GM12878 (cell line): ENCODE results near the gene PLA2G2E. TPM values are rescaled to one million over a fixed set of nuclear protein-coding genes. Genes with fewer than 3 reads are reported as not detected.

ENCODE experiments used
- ATAC-seq: fragments of 200-7000 bp; cut with Tn5 transposase; 3 replicates; pipeline ENCODE4 v1.9.1; 2020; ENCODE audit warnings: mild to moderate bottlenecking, moderate library complexity
- BruUV-seq: library from RNA; stranded (reverse); fragments of 400-500 nt; replicated peaks from 2 replicates; lab custom pipeline; 2021; lab: Mats Ljungman, UMichigan
- CTCF ChIA-PET: fragments of 300-600 bp; sonication (Branson Sonifier 250); formaldehyde crosslinking; extraction: SDS; loops from one replicate; lab custom pipeline; 2021; ENCODE audit warnings: inconsistent platforms; lab: Yijun Ruan, JAX
- POLR2A ChIA-PET: fragments of 350-600 bp; formaldehyde crosslinking; extraction: SDS; loops from one replicate; lab custom pipeline; 2021; ENCODE audit warnings: inconsistent platforms; lab: Charles Lee
- RAD21 ChIA-PET: fragments of 300-600 bp; sonication (Branson Sonifier 250); formaldehyde crosslinking; loops from one replicate; lab custom pipeline; 2023; ENCODE audit warnings: antibody characterized with exemption; ENCODE audit not compliant: unreplicated experiment; lab: Charles Lee
- SMC1A ChIA-PET: fragments of 300-600 bp; sonication (Branson Sonifier 250); formaldehyde crosslinking; loops from one replicate; lab custom pipeline; 2023; ENCODE audit not compliant: unreplicated experiment, uncharacterized antibody; lab: Charles Lee
- DNase-seq: peaks from one replicate; pipeline ENCODE4 v3.0.0-alpha.2; 2011; ENCODE audit warnings: low read depth, low spot score
- FAIRE-seq: peaks from 3 replicates; lab custom pipeline; 2011; peaks lifted over from hg19 to GRCh38; lab: Jason Lieb, UNC
- H2AFZ ChIP-seq: 2 replicates; pipeline ENCODE4 v1.6.0; 2011; ENCODE audit warnings: low read depth, low read length, control low read depth; ENCODE audit not compliant: control insufficient read depth
- H3K27ac ChIP-seq: 2 replicates; pipeline ENCODE4 v1.5.1; 2011; ENCODE audit warnings: control low read depth; ENCODE audit not compliant: control insufficient read depth, insufficient read depth
- H3K27me3 ChIP-seq, 2 experiments: replicated peaks in 1 of 2; 2 replicates each; pipeline versions ENCODE4 v1.6.0 to v1.6.1; 2011; ENCODE audit warnings: low read length in 1 of 2; ENCODE audit not compliant: control insufficient read depth in 2 of 2, insufficient read depth in 2 of 2
- H3K36me3 ChIP-seq, 2 experiments: 2 replicates each; pipeline ENCODE4 v1.5.1; 2011; ENCODE audit warnings: low read length in 1 of 2; ENCODE audit not compliant: control insufficient read depth in 2 of 2, insufficient read depth in 2 of 2
- H3K4me1 ChIP-seq: 2 replicates; pipeline ENCODE4 v1.6.1; 2011; ENCODE audit warnings: mild to moderate bottlenecking, low read length, moderate library complexity, mixed read lengths; ENCODE audit not compliant: control insufficient read depth, insufficient read depth
- H3K4me2 ChIP-seq: 2 replicates; pipeline ENCODE4 v1.6.0; 2011; ENCODE audit warnings: control low read depth; ENCODE audit not compliant: control insufficient read depth, insufficient read depth
- H3K4me3 ChIP-seq: fragments of 200-600 bp; sonication (generic); 2 replicates; pipeline ENCODE4 v1.5.1; 2016
- H3K79me2 ChIP-seq: 2 replicates; pipeline ENCODE4 v1.6.0; 2011; ENCODE audit warnings: low read length; ENCODE audit not compliant: control insufficient read depth, insufficient read depth
- H3K9ac ChIP-seq: 2 replicates; pipeline ENCODE4 v1.8.0; 2011; ENCODE audit warnings: low read length, control low read depth, mixed read lengths; ENCODE audit not compliant: control insufficient read depth, insufficient read depth
- H3K9me3 ChIP-seq: replicated peaks from 3 replicates; pipeline ENCODE4 v1.5.1; 2011; ENCODE audit warnings: mild to moderate bottlenecking, low read length; ENCODE audit not compliant: control insufficient read depth, insufficient read depth
- H4K20me1 ChIP-seq: 2 replicates; pipeline ENCODE4 v1.6.0; 2011; ENCODE audit not compliant: control insufficient read depth, insufficient read depth
- FOXK2 ChIP-seq: fragments of 450-650 bp; IDR thresholded peaks from 2 replicates; pipeline ENCODE4 v1.6.1; 2017; ENCODE audit warnings: mild to moderate bottlenecking, moderate library complexity
- FOXM1 ChIP-seq: IDR thresholded peaks from 2 replicates; pipeline ENCODE4 v1.6.1; 2012; ENCODE audit warnings: low read depth, mild to moderate bottlenecking, inconsistent platforms, low read length, moderate library complexity
- NFXL1 ChIP-seq: fragments of 450-650 bp; IDR thresholded peaks from 2 replicates; pipeline ENCODE4 v1.6.1; 2017; ENCODE audit warnings: antibody characterized with exemption, mild to moderate bottlenecking, borderline replicate concordance
- PAX5 ChIP-seq: IDR thresholded peaks from 2 replicates; pipeline ENCODE4 v1.6.1; 2011; ENCODE audit warnings: low read depth, low read length, borderline replicate concordance
- SMC3 ChIP-seq: IDR thresholded peaks from 2 replicates; pipeline ENCODE4 v1.6.1; 2011; ENCODE audit warnings: low read length, improper control_type of control experiment, borderline replicate concordance
- SPI1 ChIP-seq: IDR thresholded peaks from 2 replicates; pipeline ENCODE4 v1.6.1; 2011; ENCODE audit warnings: low read depth, mild to moderate bottlenecking, low read length, moderate library complexity, borderline replicate concordance; ENCODE audit not compliant: insufficient read depth
- STAT1 ChIP-seq: fragments of 450-650 bp; conservative IDR thresholded peaks from 2 replicates; pipeline ENCODE4 v1.6.1; 2014; ENCODE audit warnings: antibody characterized with exemption, mild to moderate bottlenecking
- SUPT20H ChIP-seq: IDR thresholded peaks from 2 replicates; pipeline ENCODE4 v1.6.1; 2011; ENCODE audit warnings: low read depth, mild to moderate bottlenecking, low read length, moderate library complexity, borderline replicate concordance; ENCODE audit not compliant: control insufficient read depth
- ZBTB11 ChIP-seq: fragments of 450-650 bp; formaldehyde crosslinking; IDR thresholded peaks from 2 replicates; pipeline ENCODE4 v1.5.0; 2022; ENCODE audit warnings: mild to moderate bottlenecking, missing genetic modification characterization
- WGBS: methylation state at CpG from one replicate; pipeline ENCODE4 v1.1.6; 2016; ENCODE audit warnings: low lambda C conversion rate; ENCODE audit not compliant: insufficient replicate concordance, insufficient coverage; ENCODE audit errors: missing lambda C conversion rate; 5-methylcytosine and 5-hydroxymethylcytosine counted together
- in situ Hi-C: fragments of 300-500 bp; cut with MboI; formaldehyde crosslinking; loops from 9 replicates; pipeline ENCODE4 v1.14.3; 2018; ENCODE audit warnings: mixed read lengths
- intact Hi-C: fragments of 100-400 bp; cut with micrococcal nuclease; formaldehyde crosslinking; loops from one replicate; pipeline ENCODE4 v1.14.2; 2022; ENCODE audit not compliant: unreplicated experiment
- polyA plus RNA-seq, 11 experiments: library from polyadenylated mRNA; depleted of rRNA in 4 of 11; unstranded in 6 of 11; stranded (reverse) in 5 of 11; fragments of >200 nt; fragmentation: Nextera tagmentation in 4 of 11; fragmentation: Illumina TruSeq in 1 of 11; extraction: Ambion mirVana in 4 of 11; extraction: Trizol in 1 of 11; gene quantifications; 1 replicate in 1 of 11; 2 replicates in 10 of 11; pipeline versions ENCODE4 v1.2.1 to v1.2.3, GENCODE V29; 2011 to 2016; ENCODE audit warnings: inconsistent platforms in 2 of 11, missing spikeins in 2 of 11, low read depth in 1 of 11
- total RNA-seq, 4 experiments: library from RNA; depleted of rRNA in 3 of 4; stranded (reverse); fragments of >200 nt in 3 of 4; fragmentation: Illumina TruSeq in 1 of 4; extraction: Trizol in 1 of 4; gene quantifications; 2 replicates each; pipeline versions ENCODE4 v1.2.1 to v1.2.3, GENCODE V29; 2013 to 2021
- TF ChIP-seq, protein P1 (sequence below): fragments of 450-650 bp; IDR thresholded peaks from 2 replicates; pipeline ENCODE4 v1.6.1; 2017; ENCODE audit warnings: mild to moderate bottlenecking

PLA2G2E gene
- total and polyA plus RNA-seq, 10 of the 15 experiments (the other 5 are each of a cell fraction or from before 2014, with no cell fraction given), result not detected

- no peaks in the 10 kb centered on the region for H3K27me3 ChIP-seq
- no peaks in the 10 kb centered on the region for H3K4me1 ChIP-seq
- RAD21 ChIA-PET, result no interaction called here
- BruUV-seq, result no TSS peak
- POLR2A ChIA-PET, result no interaction called here
- intact Hi-C loops, result no loop called here
- H3K9ac ChIP-seq, result no peak overlapping the region
- H3K36me3 ChIP-seq, result no peaks in the 10 kb centered on the region
- in situ Hi-C loops, result no loop called here
- ATAC-seq (no peak), DNase-seq (no peak), FAIRE-seq (no peak)
- no peak overlapping the region for H3K4me2 ChIP-seq
- 22% methylated on average over 7 of the region's 7 CpGs for WGBS
- no peak overlapping the region for H3K27ac ChIP-seq
- H3K79me2 ChIP-seq, result no peaks in the 10 kb centered on the region
- TF ChIP-seq, protein P1, sequence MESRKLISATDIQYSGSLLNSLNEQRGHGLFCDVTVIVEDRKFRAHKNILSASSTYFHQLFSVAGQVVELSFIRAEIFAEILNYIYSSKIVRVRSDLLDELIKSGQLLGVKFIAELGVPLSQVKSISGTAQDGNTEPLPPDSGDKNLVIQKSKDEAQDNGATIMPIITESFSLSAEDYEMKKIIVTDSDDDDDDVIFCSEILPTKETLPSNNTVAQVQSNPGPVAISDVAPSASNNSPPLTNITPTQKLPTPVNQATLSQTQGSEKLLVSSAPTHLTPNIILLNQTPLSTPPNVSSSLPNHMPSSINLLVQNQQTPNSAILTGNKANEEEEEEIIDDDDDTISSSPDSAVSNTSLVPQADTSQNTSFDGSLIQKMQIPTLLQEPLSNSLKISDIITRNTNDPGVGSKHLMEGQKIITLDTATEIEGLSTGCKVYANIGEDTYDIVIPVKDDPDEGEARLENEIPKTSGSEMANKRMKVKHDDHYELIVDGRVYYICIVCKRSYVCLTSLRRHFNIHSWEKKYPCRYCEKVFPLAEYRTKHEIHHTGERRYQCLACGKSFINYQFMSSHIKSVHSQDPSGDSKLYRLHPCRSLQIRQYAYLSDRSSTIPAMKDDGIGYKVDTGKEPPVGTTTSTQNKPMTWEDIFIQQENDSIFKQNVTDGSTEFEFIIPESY, result no peak
- no peak for TF ChIP-seq FOXK2
- H4K20me1 ChIP-seq, result no peaks in the 10 kb centered on the region
- CTCF ChIA-PET, result no interaction called here
- H3K4me3 ChIP-seq, result no peak overlapping the region
- H3K9me3 ChIP-seq, result no peaks in the 10 kb centered on the region
- no peak overlapping the region for H2AFZ ChIP-seq
- SMC1A ChIA-PET, result no interaction called here
Observed at GRCh38 chr1:19925342-19926070, 2.1 kb upstream of the PLA2G2E start.

DNA sequence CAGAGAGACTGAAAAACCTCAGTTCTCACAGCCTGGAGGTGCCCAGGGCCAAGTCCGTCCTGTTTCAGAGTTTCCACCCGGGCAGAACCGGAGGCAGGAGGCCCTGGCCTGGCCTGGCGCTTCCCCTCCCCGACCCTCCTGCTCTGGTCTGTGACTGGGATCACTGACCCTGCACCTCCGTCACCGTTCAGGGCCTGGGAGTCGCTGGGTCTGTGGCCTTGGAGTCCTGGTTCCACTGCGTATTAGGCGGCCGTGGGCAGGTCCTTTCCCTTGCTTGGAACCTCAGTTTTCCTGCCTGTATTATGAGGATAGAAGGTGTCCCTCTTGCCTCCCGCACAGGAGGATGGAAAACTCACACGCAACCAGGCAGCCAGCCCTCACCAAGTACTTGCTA, 533 bp upstream of the PLA2G2E start:
- TF ChIP-seq ZBTB11 (CRISPR knock-in tag) (no peak), NFXL1 (no peak), PAX5 (no peak), SMC3 (no peak), FOXM1 (no peak), SPI1 (no peak), SUPT20H (no peak), STAT1 (no peak)
- TF ChIP-seq, all 136 proteins: peak for 0
- H2AFZ ChIP-seq, result no peak overlapping the region
- H3K27me3 ChIP-seq, result no peaks in the 10 kb centered on the region
- no peak for FAIRE-seq
- ChIA-PET CTCF (interaction anchor here (4.0 kb wide), 1 partner anchor 228 kb away, joined by 23 read pairs; no protein-coding TSS in a partner anchor), POLR2A (no interaction called here), SMC1A (no interaction called here), RAD21 (no interaction called here)
- BruUV-seq, result no TSS peak
- no peaks in the 10 kb centered on the region for H4K20me1 ChIP-seq
- no peaks in the 10 kb centered on the region for H3K36me3 ChIP-seq
- no peaks in the 10 kb centered on the region for H3K4me1 ChIP-seq
- in situ Hi-C loops (no loop called here), intact Hi-C loops (no loop called here)
- no peak for DNase-seq
- no peaks in the 10 kb centered on the region for H3K79me2 ChIP-seq
- H3K27ac ChIP-seq, result no peak overlapping the region
- H3K4me2 ChIP-seq, result no peak overlapping the region
- no peak for ATAC-seq
- 43% methylated on average over 13 of the region's 13 CpGs for WGBS
- no peak overlapping the region for H3K9ac ChIP-seq
- H3K9me3 ChIP-seq, result no peaks in the 10 kb centered on the region
- no peak overlapping the region for H3K4me3 ChIP-seq
